ENCODE data around the gene PLEKHO2. TPM values are rescaled to one million over a fixed set of nuclear protein-coding genes. Genes with fewer than 3 reads are reported as not detected.

PLEKHO2 gene
- total and polyA plus RNA-seq, 2 experiments from 2014 or later = 12.7 to 15.1 TPM

DNA sequence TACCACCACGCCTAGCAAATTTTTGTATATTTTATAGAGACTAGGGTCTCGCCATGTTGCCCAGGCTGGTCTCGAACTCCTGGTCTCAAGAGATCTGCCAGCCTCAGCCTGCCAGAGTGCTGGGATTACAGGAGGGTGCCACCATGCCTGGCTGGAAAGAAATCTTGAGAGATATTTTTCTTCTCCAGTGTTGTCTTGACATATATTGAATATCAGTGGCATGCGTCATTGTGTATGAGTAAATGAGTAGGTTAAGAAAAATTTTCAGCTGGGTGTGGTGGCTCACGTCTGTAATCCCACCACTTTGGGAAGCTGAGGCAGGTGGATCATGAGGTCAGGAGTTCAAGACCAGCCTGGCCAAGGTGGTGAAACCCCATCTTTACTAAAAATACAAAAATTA is 12.7 kb upstream of the PLEKHO2 start:
- H4K20me1 ChIP-seq (ENCODE audit: insufficient read depth, poor library complexity, severe bottlenecking) = no peaks in the 10 kb centered on the region
- 95% methylated on average over 5 of the region's 5 CpGs for WGBS (ENCODE audit: low lambda C conversion rate, missing lambda C conversion rate)
- H3K27me3 ChIP-seq = peaks cover 5% of the 10 kb centered on the region
- no peak overlapping the region for H3K27ac ChIP-seq
- no peaks in the 10 kb centered on the region for H3K36me3 ChIP-seq (replicated peaks; ENCODE audit: insufficient read depth, low read depth)
- no peaks in the 10 kb centered on the region for H3K9me2 ChIP-seq (replicated peaks; ENCODE audit: insufficient read depth)
- H3K79me2 ChIP-seq = no peaks in the 10 kb centered on the region
- H3K4me3 ChIP-seq = no peak overlapping the region
- TF ChIP-seq, protein P1, sequence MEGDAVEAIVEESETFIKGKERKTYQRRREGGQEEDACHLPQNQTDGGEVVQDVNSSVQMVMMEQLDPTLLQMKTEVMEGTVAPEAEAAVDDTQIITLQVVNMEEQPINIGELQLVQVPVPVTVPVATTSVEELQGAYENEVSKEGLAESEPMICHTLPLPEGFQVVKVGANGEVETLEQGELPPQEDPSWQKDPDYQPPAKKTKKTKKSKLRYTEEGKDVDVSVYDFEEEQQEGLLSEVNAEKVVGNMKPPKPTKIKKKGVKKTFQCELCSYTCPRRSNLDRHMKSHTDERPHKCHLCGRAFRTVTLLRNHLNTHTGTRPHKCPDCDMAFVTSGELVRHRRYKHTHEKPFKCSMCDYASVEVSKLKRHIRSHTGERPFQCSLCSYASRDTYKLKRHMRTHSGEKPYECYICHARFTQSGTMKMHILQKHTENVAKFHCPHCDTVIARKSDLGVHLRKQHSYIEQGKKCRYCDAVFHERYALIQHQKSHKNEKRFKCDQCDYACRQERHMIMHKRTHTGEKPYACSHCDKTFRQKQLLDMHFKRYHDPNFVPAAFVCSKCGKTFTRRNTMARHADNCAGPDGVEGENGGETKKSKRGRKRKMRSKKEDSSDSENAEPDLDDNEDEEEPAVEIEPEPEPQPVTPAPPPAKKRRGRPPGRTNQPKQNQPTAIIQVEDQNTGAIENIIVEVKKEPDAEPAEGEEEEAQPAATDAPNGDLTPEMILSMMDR (IDR thresholded peaks at IDR 0.05; ENCODE audit: poor library complexity) = no peak
- TF ChIP-seq EZH2phosphoT487 (IDR thresholded peaks at IDR 0.05; ENCODE audit: low read depth, severe bottlenecking, unreplicated experiment) (no peak), EZH2 (IDR thresholded peaks at IDR 0.05; ENCODE audit: borderline replicate concordance) (no peak)
- H3K9me3 ChIP-seq (ENCODE audit: low read depth) = no peaks in the 10 kb centered on the region
- no peak overlapping the region for H2AFZ ChIP-seq
- peaks cover 10% of the 10 kb centered on the region for H3K4me1 ChIP-seq (ENCODE audit: insufficient read depth)
- H3K4me2 ChIP-seq = no peak overlapping the region
- no peak for DNase-seq (ENCODE audit: low spot score)

DNA sequence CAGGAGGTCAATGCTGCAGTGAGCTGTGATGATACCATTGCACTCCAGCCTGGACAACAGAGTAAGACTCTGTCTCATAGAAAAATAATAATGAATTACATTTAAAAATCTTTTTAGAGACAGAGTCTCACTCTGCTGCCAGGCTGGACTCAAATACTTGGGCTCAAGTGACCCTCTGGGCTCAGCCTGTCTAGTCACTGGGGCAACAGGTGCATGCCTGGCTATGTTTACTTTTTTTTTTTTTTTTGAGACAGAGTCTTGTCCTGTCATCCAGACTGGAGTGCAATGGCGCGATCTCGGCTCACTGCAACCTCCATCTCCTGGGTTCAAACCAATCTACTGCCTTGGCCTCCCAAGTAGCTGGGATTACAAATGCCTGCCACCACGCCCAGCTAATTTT is 8.0 kb upstream of the PLEKHO2 start:
- no peak for DNase-seq (ENCODE audit: low spot score)
- TF ChIP-seq EZH2phosphoT487 (IDR thresholded peaks at IDR 0.05; ENCODE audit: low read depth, severe bottlenecking, unreplicated experiment) = no peak
- no peak for TF ChIP-seq EZH2 (IDR thresholded peaks at IDR 0.05; ENCODE audit: borderline replicate concordance)
- H3K9me3 ChIP-seq (ENCODE audit: low read depth) = no peaks in the 10 kb centered on the region
- H2AFZ ChIP-seq = no peak overlapping the region
- no peaks in the 10 kb centered on the region for H4K20me1 ChIP-seq (ENCODE audit: insufficient read depth, poor library complexity, severe bottlenecking)
- no peak overlapping the region for H3K4me2 ChIP-seq
- no peaks in the 10 kb centered on the region for H3K36me3 ChIP-seq (replicated peaks; ENCODE audit: insufficient read depth, low read depth)
- H3K79me2 ChIP-seq = no peaks in the 10 kb centered on the region
- no peaks in the 10 kb centered on the region for H3K27me3 ChIP-seq
- 97% methylated on average over 4 of the region's 4 CpGs for WGBS (ENCODE audit: low lambda C conversion rate, missing lambda C conversion rate)
- no peaks in the 10 kb centered on the region for H3K9me2 ChIP-seq (replicated peaks; ENCODE audit: insufficient read depth)
- no peak overlapping the region for H3K27ac ChIP-seq
- no peak overlapping the region for H3K4me3 ChIP-seq
- no peaks in the 10 kb centered on the region for H3K4me1 ChIP-seq (ENCODE audit: insufficient read depth)

DNA sequence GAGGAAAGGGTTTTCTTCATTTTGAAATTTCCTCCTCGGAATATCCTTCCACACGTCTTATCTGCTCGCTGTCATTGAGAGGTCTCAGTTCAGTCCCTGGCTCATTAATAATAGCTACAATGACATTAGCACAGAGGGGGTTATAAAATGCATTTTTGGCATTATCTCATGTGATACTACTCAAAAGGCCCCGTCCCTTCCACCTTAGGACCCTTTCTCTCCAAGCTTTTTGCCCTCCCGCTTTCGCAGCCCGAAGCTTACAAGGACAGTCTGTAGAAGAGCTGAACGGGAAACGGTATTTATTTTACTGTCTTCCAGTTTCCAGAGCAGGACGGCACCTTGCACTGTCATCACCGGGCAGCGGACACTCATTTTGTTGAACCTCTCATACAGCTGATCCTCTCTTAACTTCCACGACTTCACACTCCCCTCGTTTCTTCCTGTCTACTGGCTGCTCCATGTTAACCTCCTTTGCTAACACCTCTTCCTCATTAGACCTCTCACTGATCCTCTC is 5.6 kb upstream of the PLEKHO2 start:
- Histone ChIP-seq H3K4me3 (no peak overlapping the region), H3K79me2 (no peaks in the 10 kb centered on the region), H3K4me2 (peak overlapping the region; percentile 26), H3K9me3 (ENCODE audit: low read depth) (no peaks in the 10 kb centered on the region), H2AFZ (peak overlapping the region; percentile 5), H3K4me1 (ENCODE audit: insufficient read depth) (peaks cover 4% of the 10 kb centered on the region), H3K36me3 (replicated peaks; ENCODE audit: insufficient read depth, low read depth) (no peaks in the 10 kb centered on the region), H3K9me2 (replicated peaks; ENCODE audit: insufficient read depth) (no peaks in the 10 kb centered on the region), H3K27me3 (no peaks in the 10 kb centered on the region), H4K20me1 (ENCODE audit: insufficient read depth, poor library complexity, severe bottlenecking) (no peaks in the 10 kb centered on the region), H3K27ac (no peak overlapping the region)
- DNase-seq (ENCODE audit: low spot score) = no peak
- TF ChIP-seq EZH2 (IDR thresholded peaks at IDR 0.05; ENCODE audit: borderline replicate concordance) (no peak), EZH2phosphoT487 (IDR thresholded peaks at IDR 0.05; ENCODE audit: low read depth, severe bottlenecking, unreplicated experiment) (no peak)
- TF ChIP-seq, protein P1 (IDR thresholded peaks at IDR 0.05; ENCODE audit: poor library complexity) = no peak
- WGBS (ENCODE audit: low lambda C conversion rate, missing lambda C conversion rate) = 76% methylated on average over 14 of the region's 14 CpGs

DNA sequence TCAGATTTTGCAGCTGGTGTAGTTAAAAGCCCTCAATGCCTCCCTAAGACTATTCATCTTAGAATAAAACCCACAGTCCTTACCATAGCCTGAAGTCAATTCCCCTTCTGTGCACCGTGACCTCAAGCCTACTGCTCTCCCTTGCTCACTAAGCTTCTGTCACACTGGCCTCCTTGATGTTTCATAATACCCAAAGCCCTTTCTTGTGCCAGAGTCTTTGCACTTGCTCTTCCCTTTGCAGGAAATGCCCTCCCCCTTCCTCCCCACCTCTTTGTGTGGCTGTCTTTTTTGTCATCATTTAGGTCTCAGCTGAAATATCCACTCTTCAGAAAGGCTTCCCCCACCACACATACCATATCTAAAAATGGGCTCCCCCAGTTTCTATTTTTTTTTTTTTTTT is 4.2 kb upstream of the PLEKHO2 start:
- no peak for DNase-seq (ENCODE audit: low spot score)
- Histone ChIP-seq H3K9me3 (ENCODE audit: low read depth) (no peaks in the 10 kb centered on the region), H3K79me2 (peaks cover 6% of the 10 kb centered on the region), H2AFZ (no peak overlapping the region), H3K4me1 (ENCODE audit: insufficient read depth) (peaks cover 4% of the 10 kb centered on the region), H3K27me3 (no peaks in the 10 kb centered on the region), H3K9me2 (replicated peaks; ENCODE audit: insufficient read depth) (no peaks in the 10 kb centered on the region), H3K27ac (no peak overlapping the region), H3K4me3 (no peak overlapping the region), H3K4me2 (no peak overlapping the region), H4K20me1 (ENCODE audit: insufficient read depth, poor library complexity, severe bottlenecking) (no peaks in the 10 kb centered on the region), H3K36me3 (replicated peaks; ENCODE audit: insufficient read depth, low read depth) (no peaks in the 10 kb centered on the region)
- 85% methylated on average over 1 of the region's 1 CpG for WGBS (ENCODE audit: low lambda C conversion rate, missing lambda C conversion rate)
- TF ChIP-seq, protein P1 (IDR thresholded peaks at IDR 0.05; ENCODE audit: poor library complexity) = no peak
- TF ChIP-seq EZH2 (IDR thresholded peaks at IDR 0.05; ENCODE audit: borderline replicate concordance) (no peak), EZH2phosphoT487 (IDR thresholded peaks at IDR 0.05; ENCODE audit: low read depth, severe bottlenecking, unreplicated experiment) (no peak)

Data from hepatocyte (in vitro differentiated cells).